D721Med (cell line): ENCODE data around the gene ASMTL.

ENCODE experiments used
- DNase-seq: peaks from one replicate; pipeline ENCODE4 v3.0.0; 2011; ENCODE audit warnings: low spot score; ENCODE audit not compliant: insufficient read length
- FAIRE-seq: peaks from 2 replicates; lab custom pipeline; 2011; peaks lifted over from hg19 to GRCh38; lab: Jason Lieb, UNC
- CTCF ChIP-seq: IDR thresholded peaks from 2 replicates; pipeline ENCODE4 v1.5.1; 2012; ENCODE audit warnings: mild to moderate bottlenecking, control low read depth; ENCODE audit not compliant: insufficient read depth; ENCODE audit errors: missing control alignments

Gene ASMTL

GRCh38 chrX:1452516-1453394, at the start of gene ASMTL:
ASMTL (minus strand) TSS chrX:1452909; CDS start chrX:1452840, 69 bp downstream.
- no peak for TF ChIP-seq CTCF
- DNase-seq (peak; percentile 51), FAIRE-seq (no peak)

DNA sequence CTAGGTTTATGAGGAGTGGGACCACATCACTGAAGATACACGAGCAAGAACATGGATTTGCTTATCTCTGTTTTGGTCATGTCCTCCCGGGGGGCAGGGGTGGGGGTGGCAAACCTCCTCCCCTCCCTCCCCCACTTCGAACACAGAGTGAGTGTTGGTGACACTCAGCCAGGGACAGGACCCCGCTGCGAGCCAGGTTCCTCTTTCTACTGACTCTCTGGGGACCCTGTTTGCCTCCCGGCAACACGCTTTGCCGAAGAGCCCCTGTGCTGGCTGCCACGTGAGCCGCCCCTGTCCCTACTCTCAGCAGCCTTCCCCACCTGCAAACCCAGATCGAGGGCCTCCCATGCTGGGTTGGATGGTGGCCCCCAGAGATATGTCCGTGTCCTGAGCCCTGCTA, 49.5 kb upstream of the ASMTL start:
- FAIRE-seq (no peak), DNase-seq (no peak)
- no peak for TF ChIP-seq CTCF

GRCh38 chrX:1500701-1501624, 48.3 kb upstream of the ASMTL start:
- TF ChIP-seq CTCF: no peak
- no peak for FAIRE-seq
- no peak for DNase-seq

- no peak for TF ChIP-seq CTCF
- DNase-seq (no peak), FAIRE-seq (no peak)
These were observed 43.4 kb upstream of the ASMTL start for GRCh38 chrX:1496076-1496475.

DNA sequence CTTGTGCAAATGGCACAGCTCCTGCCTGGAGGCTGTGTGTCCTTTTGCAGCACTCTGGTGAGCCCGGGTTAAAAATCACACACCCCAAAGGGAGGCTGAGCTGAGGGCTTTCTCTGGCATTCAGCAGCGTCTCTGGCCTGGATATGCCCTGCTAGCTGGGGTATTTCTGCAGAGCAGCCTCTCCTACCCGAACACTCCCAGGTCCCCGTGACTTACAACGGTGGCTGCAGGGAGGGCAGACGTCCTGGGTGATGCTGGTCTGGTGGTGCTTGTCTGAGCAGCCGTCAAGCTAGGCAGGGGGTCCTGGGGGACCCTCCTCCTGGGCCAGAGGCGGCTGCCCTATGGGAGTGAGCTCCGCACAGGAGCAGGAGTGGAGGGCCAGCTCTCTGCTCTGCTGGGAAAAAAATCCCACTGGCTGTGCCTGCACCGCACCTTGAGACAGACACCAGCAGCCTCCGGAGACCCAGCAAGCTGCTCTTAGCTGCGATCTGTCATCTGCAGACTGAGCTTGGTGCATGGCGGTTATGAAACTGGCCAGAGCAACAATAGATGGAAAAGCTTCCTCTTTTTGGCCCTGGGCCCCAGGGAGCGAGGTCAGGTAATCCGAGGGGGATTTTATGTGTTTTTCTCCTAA, 41.3 kb upstream of the ASMTL start:
- no peak for FAIRE-seq
- no peak for TF ChIP-seq CTCF
- no peak for DNase-seq

DNA sequence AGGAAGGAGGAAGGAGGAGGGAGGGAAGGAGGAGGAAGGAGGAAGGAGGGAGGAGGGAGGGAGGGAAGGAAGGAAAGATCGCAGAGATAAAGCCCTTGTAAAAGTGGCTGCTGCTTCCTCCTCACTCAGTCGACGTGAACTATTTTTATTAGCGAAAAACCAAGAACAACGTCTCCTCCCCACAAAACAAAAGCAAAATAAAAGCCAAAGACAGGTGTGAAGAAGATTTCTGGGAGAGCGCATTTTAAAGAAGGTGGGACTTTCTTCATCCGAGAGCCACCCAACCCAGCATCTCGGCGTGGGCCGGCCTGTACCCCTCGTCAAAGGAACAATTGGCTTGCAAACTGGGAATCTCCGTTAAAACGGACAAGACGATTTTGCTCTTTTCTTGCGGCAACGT, 40.7 kb upstream of the ASMTL start:
- FAIRE-seq (no peak), DNase-seq (no peak)
- no peak for TF ChIP-seq CTCF
